SKM-1 treated with dmso at 0.1 percent for 144 hours (cell line): ENCODE data around the gene USP22.
A peak's percentile ranks its signal among the peaks of the same experiment; 100 is the strongest.
"Not testable (repeated sequence)": the region's sequence is repeated elsewhere in the genome, so short reads cannot be mapped to it uniquely, and the experiment has no call there.

Source experiments
- DNase-seq: peaks from one replicate; lab custom pipeline; 2025; ENCODE audit not compliant: unreplicated experiment; lab: John Stamatoyannopoulos, UW

USP22 gene

DNA sequence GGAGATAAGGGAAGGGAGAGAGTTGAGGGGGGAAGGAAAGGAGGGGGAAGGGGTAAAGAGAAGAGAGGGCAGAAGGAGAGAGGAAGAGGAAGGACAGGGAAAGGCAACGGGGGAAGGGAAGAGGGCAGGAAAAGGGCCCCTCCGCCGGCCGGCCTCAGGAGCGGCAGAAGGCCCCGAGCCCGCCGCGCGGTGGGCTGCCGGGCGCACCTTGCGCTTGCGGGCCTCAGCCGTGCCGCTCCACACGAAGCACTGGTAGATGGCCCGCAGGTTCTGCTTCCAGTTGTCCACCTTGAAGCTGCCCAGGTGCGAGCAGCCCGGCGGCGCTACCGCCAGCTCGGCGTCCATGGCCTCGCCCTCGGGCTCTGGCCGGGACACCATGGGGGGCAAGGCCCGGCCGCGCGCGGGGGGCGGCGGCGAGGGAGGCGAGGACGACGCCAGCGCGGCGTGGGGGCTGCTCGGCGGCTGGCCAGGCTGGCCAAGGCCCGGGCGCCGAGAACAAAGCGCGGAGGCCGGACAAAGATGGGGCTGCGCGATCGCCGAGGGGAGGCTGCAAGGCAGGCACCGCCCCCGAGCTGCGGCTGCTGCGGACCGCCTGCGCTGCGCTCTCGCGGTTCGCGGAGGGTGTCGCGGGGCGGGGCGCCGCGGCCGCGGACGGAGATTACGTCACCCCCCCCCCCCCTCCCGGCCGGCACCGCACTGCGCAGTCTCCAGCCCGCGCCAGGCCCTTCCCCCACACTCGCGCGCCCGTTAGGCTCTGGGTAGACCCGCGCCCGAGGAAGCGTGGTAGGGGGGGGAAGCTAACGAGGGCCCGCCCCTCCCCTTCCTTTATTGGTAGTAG, at the start of gene USP22:
Gene USP22, minus strand, starts transcription at position 554 of the 838 bp plus-strand sequence. Its CDS starts 176 bp downstream, at position 378.
- DNase-seq, result peak; percentile 71

GRCh38 chr17:21090902-21091618, 48.2 kb upstream of the USP22 start:
- DNase-seq, result no peak

GRCh38 chr17:21089933-21090901, 47.4 kb upstream of the USP22 start:
- DNase-seq, result no peak

DNA sequence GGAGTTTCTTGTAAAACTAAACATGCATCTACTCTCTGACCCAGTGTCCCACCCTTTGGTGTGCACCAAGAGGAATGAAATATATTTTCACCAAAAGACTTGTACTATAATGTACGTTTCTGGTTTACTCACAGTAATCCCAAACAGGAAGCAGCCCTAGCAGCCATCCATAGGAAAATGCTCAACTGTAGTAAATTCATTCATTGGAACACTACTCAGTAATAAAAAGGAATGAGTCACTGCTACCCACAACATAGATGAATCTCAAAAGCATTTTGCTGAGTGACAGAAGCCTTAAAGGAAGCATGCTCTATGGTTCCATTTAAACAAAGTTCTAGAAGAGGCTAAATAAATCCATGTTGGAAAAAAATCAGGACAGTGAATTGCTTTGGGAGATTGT, 46.3 kb upstream of the USP22 start:
- no peak for DNase-seq

DNA sequence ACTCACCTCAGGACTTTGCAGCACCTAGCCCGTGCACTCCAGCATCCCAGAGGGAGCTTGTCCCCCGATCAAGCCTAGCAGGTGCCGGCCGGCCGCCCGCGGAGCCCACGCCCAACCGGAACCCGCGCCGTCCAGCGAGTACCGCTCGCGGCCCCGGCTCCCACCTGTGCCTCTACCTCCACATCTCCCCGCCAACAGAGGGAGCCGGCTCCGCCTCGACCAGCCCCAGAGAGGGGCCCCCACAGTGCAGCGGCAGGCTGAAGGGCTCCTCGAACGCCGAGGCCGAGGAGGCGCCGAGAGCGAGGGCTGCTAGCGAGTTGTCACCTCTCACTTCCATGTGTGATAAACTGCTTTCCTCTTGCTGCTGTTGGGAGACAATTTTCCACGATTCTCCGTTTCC, 42.9 kb upstream of the USP22 start:
- no peak for DNase-seq

DNA sequence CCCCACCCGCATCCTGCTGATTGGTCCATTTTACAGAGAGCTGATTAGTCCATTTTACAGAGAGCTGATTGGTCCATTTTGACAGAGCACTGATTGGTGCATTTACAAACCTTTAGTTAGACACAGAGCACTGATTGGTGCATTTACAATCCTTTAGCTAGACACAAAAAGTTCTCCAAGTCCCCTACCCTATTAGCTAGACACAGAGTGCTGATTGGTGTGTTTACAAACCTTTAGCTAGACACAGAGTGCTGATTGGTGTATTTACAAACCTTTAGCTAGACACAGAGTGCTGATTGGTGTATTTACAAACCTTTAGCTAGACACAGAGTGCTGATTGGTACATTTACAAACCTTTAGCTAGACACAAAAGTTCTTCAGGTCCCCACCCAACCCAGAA, 42.5 kb upstream of the USP22 start:
- DNase-seq, result not testable (repeated sequence)

GRCh38 chr17:21082001-21082436, 39.2 kb upstream of the USP22 start:
- no peak for DNase-seq

- no peak for DNase-seq
Measured at GRCh38 chr17:21079196-21079595, 36.4 kb upstream of the USP22 start.

DNA sequence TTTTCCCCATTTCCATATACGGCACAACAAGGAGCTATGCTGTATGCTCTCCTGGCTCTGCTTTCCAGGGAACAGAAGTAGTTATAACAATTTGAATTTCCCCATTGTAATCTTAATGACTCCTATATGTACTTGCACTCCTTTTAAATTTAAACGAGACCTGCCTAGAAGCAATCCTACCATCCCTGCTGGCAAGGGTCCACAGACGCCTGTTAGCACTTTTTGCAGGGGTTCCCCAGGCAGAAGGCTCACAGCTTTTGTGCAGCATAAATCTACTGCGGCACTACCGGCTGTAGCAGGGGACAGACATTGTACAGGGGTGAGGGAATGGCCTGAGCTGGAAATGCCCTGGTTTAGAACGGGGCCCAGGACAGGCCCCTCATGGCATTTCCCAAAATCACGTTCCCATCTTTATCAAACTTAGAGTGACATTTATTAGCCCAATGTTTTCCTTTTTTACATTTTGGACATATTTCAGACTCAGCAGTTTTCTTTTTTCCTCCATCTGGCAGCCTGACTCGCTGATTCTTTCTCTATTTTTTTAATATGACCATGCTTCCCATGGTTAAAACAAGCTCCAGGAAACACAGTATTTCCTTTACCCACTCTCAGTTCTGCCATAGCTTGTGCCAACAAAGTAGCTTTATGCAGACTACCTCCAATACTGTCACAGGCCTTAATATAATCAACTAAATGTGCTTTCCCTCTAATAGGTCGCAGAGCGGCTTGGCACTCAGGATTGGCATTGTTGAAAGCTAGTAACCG, 35.4 kb upstream of the USP22 start:
- DNase-seq, result no peak

DNA sequence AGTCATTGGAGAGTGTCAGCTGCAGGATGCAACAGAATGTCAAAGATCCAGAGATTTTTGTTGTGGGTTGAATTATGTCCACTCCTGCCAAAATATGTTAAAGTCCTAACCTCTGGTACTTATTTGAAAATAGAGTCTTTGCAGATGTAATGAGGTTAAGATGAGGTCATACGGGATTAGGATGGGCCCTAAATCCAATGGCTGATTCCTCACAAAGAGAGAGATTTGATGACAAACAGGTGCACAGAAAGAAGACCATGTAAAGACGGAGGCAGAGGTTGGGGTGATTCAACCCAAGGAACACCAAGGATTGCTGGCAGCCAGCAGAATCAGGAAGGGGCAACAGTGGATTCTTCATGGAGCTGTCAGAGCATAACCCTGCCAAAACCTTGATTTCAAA, 34.5 kb upstream of the USP22 start:
- DNase-seq, result no peak

- no peak for DNase-seq
Measured at GRCh38 chr17:21076242-21076641, 33.4 kb upstream of the USP22 start.

GRCh38 chr17:21075739-21076085, 32.9 kb upstream of the USP22 start:
- DNase-seq, result no peak

DNA sequence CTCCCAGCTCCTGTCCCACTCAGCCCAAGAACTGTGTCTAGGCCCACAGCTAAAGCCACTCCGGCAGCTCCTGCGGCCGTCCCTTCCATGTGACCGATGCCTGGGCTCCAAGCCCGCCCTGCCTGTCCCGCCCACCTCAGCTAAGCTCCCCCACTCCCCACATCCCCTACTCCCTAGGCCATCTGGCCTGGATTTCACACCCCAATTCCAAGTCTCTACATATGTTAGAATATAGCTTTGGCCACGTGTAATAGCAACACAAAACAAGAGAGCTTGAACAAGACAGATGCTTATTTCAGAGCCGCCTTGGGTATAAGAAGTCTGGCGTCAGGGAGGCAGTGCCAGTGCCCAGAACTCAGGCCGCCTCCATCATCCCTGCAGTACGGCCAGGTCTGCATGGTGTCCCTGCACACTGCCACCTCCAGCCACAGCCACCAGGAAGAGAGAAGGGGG, 30.0 kb upstream of the USP22 start:
- no peak for DNase-seq

DNA sequence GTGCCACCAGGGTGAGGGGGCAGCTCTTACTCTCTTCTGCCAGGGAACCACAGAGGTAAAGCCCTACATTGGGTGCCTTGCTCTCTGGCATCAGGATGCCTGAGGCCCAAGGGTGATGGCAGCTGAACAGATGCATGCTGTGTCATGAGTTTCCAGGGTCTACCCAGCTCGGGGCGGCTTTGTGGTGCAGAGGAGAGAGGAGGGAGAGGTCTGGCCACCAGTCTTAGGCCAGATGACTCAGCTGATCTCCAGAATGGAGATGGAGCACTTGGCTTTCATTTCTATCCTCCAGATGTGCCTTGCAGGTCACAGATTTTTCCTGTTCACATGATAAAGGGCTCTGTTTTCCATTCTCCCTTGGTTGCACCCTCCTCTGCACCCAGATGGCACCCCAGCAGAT, 23.6 kb upstream of the USP22 start:
- no peak for DNase-seq

- no peak for DNase-seq
Measured at GRCh38 chr17:21061971-21062526, 19.2 kb upstream of the USP22 start.

GRCh38 chr17:21061158-21061835, 18.5 kb upstream of the USP22 start:
- no peak for DNase-seq

- no peak for DNase-seq
Measured at GRCh38 chr17:21059761-21060160, 16.9 kb upstream of the USP22 start.

GRCh38 chr17:21058098-21058893, 15.5 kb upstream of the USP22 start:
- DNase-seq, result no peak

- not testable (repeated sequence) for DNase-seq
Measured at GRCh38 chr17:21053056-21053455, 10.2 kb upstream of the USP22 start.
